GM18517 (cell line): ENCODE measurements around the gene ACOX2.
A peak's percentile ranks its signal among the peaks of the same experiment; 100 is the strongest.

Experiments used
- ATAC-seq: cut with Tn5 transposase; IDR thresholded peaks from one replicate; pipeline ENCODE4 v1.9.1; 2021; ENCODE audit warnings: mild to moderate bottlenecking, moderate library complexity; ENCODE audit not compliant: unreplicated experiment

ACOX2 gene

GRCh38 chr3:58514405-58514804, 22.6 kb downstream of the ACOX2 start:
- ATAC-seq: no peak

DNA sequence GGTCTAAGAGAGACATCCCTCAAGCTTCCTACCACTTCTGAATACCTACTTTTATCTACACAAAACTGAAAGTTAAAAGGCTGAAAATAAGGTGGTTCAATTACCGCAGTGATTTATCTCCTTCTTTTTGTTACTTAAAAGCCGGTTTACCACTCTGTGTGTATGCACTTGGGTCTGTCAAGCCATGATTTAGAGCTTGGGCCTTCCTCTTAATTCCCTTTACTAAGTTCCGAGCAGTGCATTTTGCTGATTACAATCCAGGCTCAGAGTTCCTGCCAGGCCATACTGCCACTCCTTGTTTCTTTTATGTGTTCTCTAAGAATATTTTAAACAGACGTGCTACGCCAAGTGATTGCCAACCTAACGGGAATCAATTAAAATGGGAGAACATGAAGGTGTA, 28.6 kb downstream of the ACOX2 start:
- no peak for ATAC-seq

DNA sequence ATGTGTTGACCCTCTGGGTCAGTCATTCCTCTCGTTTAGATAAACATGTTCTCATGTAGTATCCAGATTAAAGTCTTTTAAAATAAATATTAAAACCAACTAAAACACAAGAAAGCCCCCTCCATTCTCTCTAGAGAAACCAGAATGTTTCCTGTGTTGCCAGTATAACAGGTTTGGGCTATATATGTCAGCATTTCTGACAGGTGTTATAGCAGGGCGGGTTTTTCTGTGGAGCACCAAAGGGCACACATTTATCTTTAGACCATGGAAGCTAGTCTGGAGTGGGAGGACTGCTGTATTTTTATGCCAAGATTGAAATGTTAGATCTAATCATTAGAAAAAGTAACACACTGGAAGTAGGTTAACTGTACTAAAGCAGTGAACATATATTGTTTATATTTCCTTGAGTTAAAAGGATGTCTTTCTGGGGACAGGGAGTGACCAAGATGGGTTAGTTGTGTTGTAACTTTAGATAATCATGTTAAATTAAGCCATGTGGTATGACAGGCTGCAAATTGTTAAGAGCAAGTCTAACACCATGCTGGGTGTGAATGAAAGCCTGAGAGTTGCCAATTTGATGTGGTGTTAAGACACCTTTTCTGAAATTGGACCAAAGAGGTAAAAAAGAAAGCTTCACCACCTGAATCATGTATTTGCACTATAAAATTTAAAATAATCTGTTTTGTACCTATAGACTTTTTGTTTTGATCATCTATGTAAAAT, 29.5 kb downstream of the ACOX2 start:
- no peak for ATAC-seq

DNA sequence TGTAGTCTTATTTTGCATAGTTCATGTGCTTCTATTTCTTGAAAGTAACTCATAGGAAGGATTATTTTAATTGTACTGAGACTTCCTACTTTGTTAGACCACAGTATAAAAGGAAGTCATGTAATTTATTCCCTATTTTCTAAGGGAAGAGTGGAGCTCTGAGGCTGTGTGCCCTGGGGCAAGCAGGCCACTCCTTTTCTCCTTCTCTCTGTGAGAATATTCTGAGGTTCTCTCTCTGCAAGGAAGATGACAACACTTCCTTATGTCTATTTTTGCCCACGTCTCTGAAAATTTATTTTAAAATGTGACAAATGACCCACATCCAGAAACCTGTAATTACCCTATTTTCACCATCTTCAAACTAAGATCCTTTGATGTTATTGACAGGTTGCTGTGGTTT, 34.1 kb downstream of the ACOX2 start:
- no peak for ATAC-seq

DNA sequence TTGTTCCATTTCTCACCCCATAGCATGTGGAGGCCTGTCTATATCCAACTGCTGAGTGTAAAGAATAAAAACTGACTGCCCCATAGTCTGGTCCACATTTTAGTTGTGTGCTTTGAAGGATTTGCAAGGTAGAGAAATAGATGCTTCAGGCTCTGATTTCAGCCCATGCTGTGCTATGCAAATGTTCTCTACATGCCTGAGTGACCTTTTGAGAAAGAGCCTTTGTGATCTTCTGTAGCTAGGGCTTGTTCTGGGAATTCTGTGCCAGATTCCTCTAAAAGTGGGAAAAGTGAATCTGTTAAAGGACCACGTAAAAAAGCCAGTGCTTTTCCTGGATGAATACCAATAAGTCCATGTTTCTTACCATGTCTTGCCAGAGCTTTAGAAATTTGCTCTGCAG, 39.9 kb downstream of the ACOX2 start:
- no peak for ATAC-seq

DNA sequence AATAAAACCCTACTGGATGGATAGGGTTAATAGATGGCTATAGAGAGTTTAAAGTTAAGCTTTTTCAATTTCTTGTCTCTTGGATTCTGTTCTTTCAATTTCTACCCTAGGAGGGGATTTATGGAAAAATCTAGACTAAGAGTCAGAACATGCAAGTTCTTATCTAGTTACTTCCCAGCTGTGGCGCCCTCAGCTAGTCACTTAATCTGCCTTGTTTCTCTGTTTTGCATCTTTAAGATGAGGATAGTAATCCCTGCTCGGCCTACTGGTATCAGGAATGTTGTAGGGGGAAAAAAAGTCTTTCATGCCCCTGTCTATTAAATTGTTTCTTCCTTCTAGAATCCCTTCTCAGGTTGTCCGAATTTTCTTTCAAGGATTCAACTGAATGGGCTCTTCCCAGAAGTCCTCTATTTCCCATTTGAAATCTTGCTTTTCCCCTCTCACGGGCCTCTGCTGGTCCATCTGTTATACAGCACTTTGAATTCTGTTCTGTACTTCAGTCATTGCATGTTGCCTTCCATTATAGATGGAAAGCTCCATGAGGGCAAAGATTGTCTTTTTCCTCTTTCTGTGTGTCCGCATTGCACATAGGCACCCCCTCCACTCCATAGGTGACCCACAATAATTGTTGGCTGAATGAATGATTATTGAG, 40.7 kb downstream of the ACOX2 start:
- ATAC-seq: no peak

- no peak for ATAC-seq
Observed at GRCh38 chr3:58495101-58495500, 41.9 kb downstream of the ACOX2 start.

- no peak for ATAC-seq
Observed at GRCh38 chr3:58494107-58494506, 42.9 kb downstream of the ACOX2 start.

GRCh38 chr3:58492494-58492905, 44.5 kb downstream of the ACOX2 start:
- no peak for ATAC-seq

GRCh38 chr3:58491506-58492402, 45.2 kb downstream of the ACOX2 start, which contains the start of gene KCTD6:
KCTD6 (plus strand) TSS chr3:58492096; CDS start chr3:58498756, 6,660 bp downstream.
- ATAC-seq: peak; percentile 76

DNA sequence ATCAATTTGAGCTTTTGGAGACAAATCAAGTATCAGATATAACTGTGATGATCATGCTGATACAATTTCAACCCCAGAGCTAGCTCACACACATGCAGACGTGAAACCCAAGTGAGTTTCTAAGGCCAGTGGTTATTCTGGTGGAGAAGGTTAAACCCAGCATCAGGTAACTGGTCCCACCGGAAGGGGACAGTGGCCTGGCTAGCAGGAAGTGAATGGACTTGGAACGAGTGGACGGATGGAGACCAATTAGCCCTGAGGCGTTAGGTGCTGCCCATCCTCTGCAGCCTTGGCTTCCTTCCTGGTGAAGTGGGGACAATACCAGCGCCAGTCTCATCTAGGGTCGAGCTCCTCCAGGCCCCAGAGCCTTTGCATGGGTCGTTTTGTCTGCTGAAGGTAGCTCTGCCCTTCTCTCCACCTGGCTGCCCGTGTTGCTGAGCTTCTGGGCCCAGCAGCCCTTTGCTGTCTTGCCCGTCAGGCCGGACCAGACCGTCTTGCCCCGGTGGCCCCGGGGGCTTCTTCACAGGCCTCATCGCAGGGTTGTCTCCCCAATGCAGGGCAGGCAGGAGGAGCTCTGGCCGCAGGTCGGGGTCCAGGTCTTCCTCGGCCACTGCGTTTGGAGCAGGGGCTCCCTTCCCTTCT, 46.0 kb downstream of the ACOX2 start:
- ATAC-seq: no peak

GRCh38 chr3:58488967-58489366, 48.0 kb downstream of the ACOX2 start:
- ATAC-seq: no peak

DNA sequence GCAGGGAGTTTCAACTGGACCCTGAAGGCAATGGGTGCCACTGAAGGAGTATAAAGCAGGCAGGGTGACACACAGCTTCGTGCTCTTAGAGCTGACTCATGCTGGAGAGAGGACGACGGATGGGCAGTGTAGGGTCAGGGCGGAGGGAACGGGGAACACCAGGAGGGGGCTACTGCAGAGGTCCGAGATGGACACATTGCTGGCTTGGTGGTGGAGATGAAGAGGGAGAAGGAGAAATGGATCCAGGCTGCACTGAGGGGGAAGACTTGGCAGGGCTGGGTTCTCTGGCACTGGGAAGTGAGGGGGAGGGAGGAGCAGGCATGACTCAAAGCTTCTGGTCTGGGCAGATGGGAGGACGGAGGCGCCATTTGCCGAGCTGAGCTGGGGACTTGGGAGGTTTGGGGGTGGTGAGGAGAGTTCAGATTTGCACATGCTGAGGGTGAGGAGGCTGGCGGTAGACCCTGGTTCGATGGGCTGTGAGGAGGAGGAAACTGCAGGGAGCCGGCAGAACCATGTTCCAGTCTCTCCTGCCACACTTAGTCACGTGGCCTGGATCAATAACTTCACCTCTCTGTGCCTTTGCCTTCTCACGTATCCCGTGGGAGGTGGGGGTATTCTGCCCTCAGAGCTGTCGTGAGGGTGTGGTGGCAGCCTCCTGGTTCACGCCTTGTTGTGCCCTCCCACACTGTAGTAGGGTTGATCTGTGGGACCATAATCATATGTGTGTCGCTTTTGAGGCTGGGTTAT, 49.7 kb downstream of the ACOX2 start:
- no peak for ATAC-seq

- ATAC-seq: no peak
Observed at GRCh38 chr3:58485801-58486435, 51.1 kb downstream of the ACOX2 start.

DNA sequence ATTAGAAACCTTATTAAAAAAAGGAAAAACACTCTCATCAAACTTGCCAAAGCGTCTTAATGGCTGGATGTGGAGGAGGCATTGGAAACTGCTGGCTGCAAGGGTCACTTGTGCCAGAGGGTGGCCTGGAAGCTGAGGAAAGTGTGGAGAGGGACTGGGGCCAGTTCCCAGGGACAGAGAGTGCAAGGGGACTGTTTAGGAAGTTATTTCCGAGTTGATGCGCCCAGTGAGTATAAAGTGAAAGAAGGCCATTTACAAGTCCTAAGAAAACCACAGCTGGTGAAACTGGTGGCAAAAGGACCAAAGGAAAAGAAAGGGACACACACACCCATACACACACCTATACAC, 52.3 kb downstream of the ACOX2 start:
- no peak for ATAC-seq

DNA sequence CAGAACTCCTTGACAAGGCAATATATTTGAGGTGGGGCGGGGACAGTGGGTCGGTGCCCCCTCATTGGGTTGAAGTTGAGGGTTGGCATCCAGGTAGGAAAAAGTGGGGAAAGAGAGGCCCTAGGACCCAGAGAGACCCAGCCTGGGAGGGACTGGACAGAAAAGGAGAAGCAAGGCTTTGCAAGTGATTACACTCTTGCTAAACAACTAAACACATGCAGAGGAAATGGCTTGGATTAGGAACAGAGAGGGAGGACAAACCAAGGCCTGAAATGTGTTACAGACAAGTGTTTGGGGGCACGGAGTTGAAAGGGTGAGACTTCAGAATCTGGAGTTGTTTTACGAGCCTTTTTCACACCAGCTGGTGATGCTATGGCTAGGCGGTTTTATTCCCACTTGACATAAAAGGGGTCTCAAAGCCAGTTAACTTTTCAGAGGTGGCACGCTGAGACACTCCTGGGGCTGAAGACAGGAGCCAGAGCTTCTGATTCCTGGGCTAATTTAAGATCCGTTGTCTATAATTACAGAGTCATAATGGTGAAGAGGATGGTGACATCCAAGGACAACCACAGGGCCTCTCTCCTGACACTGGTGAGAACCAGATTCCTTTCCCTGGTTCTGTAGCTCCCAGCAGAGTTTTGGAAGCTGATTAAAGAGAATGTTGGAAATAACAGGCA, 52.8 kb downstream of the ACOX2 start:
- no peak for ATAC-seq

- ATAC-seq: no peak
Observed at GRCh38 chr3:58482917-58483636, 53.9 kb downstream of the ACOX2 start.

DNA sequence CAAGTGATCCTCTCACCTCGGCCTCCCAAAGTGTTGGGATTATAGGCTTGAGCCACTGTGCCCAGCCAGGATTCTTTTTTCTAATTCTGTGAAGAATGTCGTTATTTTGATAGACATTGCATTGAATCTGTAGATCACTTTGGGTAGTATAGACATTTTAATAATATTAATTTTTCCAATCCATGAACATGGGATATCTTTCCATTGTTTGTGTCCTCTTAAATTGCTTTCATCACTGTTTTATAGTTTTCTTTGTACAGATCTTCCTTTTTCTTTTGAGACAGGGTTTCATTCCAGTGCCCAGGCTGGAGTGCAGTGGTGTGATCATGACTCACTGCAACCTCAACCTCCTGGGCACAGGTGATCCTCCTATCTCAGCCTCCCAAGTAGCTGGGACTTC, 56.7 kb downstream of the ACOX2 start:
- no peak for ATAC-seq

- no peak for ATAC-seq
Observed at GRCh38 chr3:58478781-58479180, 58.2 kb downstream of the ACOX2 start.
